HepG2 (cell line): Measurements from ENCODE around the gene SIRT7. TPM values are rescaled to one million over a fixed set of nuclear protein-coding genes. Genes with fewer than 3 reads are reported as not detected.
A peak's percentile ranks its signal among the peaks of the same experiment; 100 is the strongest.

Experiments used
- ATM ChIP-seq: fragments of 450-650 bp; IDR thresholded peaks from 2 replicates; pipeline ENCODE4 v1.7.1; 2017; ENCODE audit warnings: mild to moderate bottlenecking, borderline replicate concordance
- CREB1 ChIP-seq, 2 experiments: fragments of 450-650 bp in 1 of 2; IDR thresholded peaks; 2 replicates each; pipeline ENCODE4 v1.6.1; 2016 to 2017; ENCODE audit warnings: control low read depth in 1 of 2, mild to moderate bottlenecking in 1 of 2, missing compliant biosample characterization in 1 of 2, missing genetic modification characterization in 1 of 2
- ELF3 ChIP-seq: IDR thresholded peaks from 2 replicates; pipeline ENCODE4 v1.6.1; 2016; ENCODE audit warnings: missing genetic modification reagents, missing compliant biosample characterization
- KDM2A ChIP-seq: sonication (generic); formaldehyde crosslinking; IDR thresholded peaks from 2 replicates; pipeline ENCODE4 v1.4.0; 2020; ENCODE audit warnings: low read depth, missing genetic modification reagents, borderline replicate concordance
- KLF15 ChIP-seq: sonication (generic); formaldehyde crosslinking; IDR thresholded peaks from 2 replicates; pipeline ENCODE4 v1.8.1; 2023; ENCODE audit warnings: borderline replicate concordance, mild to moderate bottlenecking, inconsistent platforms, missing genetic modification reagents, mixed read lengths
- KLF6 ChIP-seq: IDR thresholded peaks from 2 replicates; pipeline ENCODE4 v1.8.0; 2016; ENCODE audit warnings: missing biosample characterization, missing genetic modification reagents
- NCOA1 ChIP-seq: sonication (generic); formaldehyde crosslinking; IDR thresholded peaks from 2 replicates; pipeline ENCODE4 v1.9.0; 2021; ENCODE audit warnings: missing genetic modification reagents
- NFE2 ChIP-seq: sonication (generic); formaldehyde crosslinking; IDR thresholded peaks from 2 replicates; pipeline ENCODE4 v1.4.0; 2020; ENCODE audit warnings: missing genetic modification reagents
- NPAS2 ChIP-seq: sonication (generic); formaldehyde crosslinking; IDR thresholded peaks from 2 replicates; pipeline ENCODE4 v1.8.0; 2022; ENCODE audit warnings: mild to moderate bottlenecking, missing genetic modification reagents, borderline replicate concordance
- ZFP36L2 ChIP-seq: sonication (generic); formaldehyde crosslinking; IDR thresholded peaks from 2 replicates; pipeline ENCODE4 v1.4.0; 2020; ENCODE audit warnings: missing genetic modification reagents
- ZMYM4 ChIP-seq: sonication (generic); formaldehyde crosslinking; IDR thresholded peaks from 2 replicates; pipeline ENCODE4 v1.8.1; 2023; ENCODE audit warnings: mild to moderate bottlenecking, missing genetic modification reagents
- ZNF234 ChIP-seq: sonication (generic); formaldehyde crosslinking; conservative IDR thresholded peaks from 2 replicates; pipeline ENCODE4 v1.5.1; 2020; ENCODE audit warnings: mild to moderate bottlenecking, missing genetic modification reagents
- ZNF251 ChIP-seq: sonication (generic); formaldehyde crosslinking; IDR thresholded peaks from 2 replicates; pipeline ENCODE4 v1.9.0; 2021; ENCODE audit warnings: mild to moderate bottlenecking, missing genetic modification reagents
- ZNF367 ChIP-seq: sonication (generic); formaldehyde crosslinking; IDR thresholded peaks from 2 replicates; pipeline ENCODE4 v1.4.0; 2020; ENCODE audit warnings: missing genetic modification reagents, borderline replicate concordance
- ZSCAN20 ChIP-seq: sonication (generic); formaldehyde crosslinking; IDR thresholded peaks from 2 replicates; pipeline ENCODE4 v1.4.0; 2020; ENCODE audit warnings: missing genetic modification reagents, mild to moderate bottlenecking, borderline replicate concordance
- polyA plus RNA-seq, 8 experiments: library from polyadenylated mRNA; depleted of rRNA in 3 of 8; stranded (reverse) in 7 of 8; unstranded in 1 of 8; fragments of >200 nt; fragmentation: Illumina TruSeq in 4 of 8; extraction: Trizol in 4 of 8; gene quantifications; 2 replicates each; pipeline versions ENCODE4 v1.2.1 to v1.2.3, GENCODE V29; 2011 to 2016; ENCODE audit warnings: low read depth in 4 of 8, missing spikeins in 1 of 8, mixed read lengths in 1 of 8; ENCODE audit not compliant: insufficient read depth in 1 of 8
- total RNA-seq, 5 experiments: library from RNA; depleted of rRNA; stranded (reverse); fragments of >200 nt; fragmentation: Illumina TruSeq; extraction: Trizol; gene quantifications; 2 replicates each; pipeline ENCODE4 v1.2.3, GENCODE V29; 2016; ENCODE audit warnings: low read depth in 1 of 5
- TF ChIP-seq, protein P1 (sequence below): sonication (generic); formaldehyde crosslinking; IDR thresholded peaks from 2 replicates; pipeline ENCODE4 v1.5.1; 2020; ENCODE audit warnings: mild to moderate bottlenecking, missing genetic modification reagents, borderline replicate concordance
- TF ChIP-seq, protein P2 (sequence below): sonication (generic); formaldehyde crosslinking; IDR thresholded peaks from 2 replicates; pipeline ENCODE4 v1.5.1; 2020; ENCODE audit warnings: missing genetic modification reagents, mild to moderate bottlenecking, borderline replicate concordance
- TF ChIP-seq, protein P3 (sequence below): sonication (generic); formaldehyde crosslinking; IDR thresholded peaks from 2 replicates; pipeline ENCODE4 v1.4.0; 2020; ENCODE audit warnings: mild to moderate bottlenecking, missing genetic modification reagents
- TF ChIP-seq, protein P4 (sequence below): sonication (generic); formaldehyde crosslinking; conservative IDR thresholded peaks from 2 replicates; pipeline ENCODE4 v1.5.0; 2020; ENCODE audit warnings: missing genetic modification reagents

The SIRT7 gene
- total and polyA plus RNA-seq, 2 of the 13 experiments (the other 11 are each of a cell fraction or from before 2014, with no cell fraction given), result 8.3 to 24.8 TPM

DNA sequence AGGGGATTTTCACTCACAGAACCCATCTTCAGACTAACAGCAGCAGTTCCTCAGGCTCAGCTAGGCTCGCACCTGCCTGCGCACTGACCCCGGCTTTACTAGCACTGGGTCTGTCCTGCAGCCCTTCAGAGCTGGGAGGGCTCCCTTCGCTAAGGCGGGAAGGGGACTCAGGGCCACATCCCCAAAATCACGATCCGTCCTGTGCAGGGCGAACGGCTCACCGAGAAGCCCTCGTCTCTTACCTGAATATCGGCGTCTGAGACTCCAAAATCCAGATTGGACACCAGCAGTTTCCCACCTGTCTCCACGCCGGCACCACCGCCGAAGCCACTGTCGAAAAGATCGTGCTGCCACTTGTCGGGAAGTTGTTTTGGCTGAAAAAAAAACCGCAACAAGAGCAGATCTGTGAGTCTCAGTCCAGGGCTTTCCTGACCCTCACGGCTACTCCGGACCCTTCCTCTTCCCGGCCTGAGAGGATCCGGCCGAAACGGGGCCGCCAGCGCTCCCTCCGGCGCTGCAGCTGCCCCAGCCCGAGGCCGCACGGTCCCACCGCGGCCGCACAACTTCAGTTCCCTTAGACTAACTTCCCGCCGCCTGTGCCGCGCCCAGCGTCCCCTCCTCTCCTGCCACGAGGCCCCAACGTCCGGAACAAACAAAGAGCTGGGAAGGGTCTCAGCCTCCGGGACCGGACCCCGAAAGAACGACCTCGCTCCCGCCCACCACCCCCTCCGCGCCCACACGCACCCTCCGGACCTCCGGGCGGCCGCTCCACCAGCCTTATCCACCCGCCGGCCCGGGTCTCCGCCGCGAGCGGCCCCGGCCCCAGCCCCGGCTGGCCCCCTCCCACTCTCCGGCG is 27.3 kb downstream of the SIRT7 start (continued):
- TF ChIP-seq, protein P1, sequence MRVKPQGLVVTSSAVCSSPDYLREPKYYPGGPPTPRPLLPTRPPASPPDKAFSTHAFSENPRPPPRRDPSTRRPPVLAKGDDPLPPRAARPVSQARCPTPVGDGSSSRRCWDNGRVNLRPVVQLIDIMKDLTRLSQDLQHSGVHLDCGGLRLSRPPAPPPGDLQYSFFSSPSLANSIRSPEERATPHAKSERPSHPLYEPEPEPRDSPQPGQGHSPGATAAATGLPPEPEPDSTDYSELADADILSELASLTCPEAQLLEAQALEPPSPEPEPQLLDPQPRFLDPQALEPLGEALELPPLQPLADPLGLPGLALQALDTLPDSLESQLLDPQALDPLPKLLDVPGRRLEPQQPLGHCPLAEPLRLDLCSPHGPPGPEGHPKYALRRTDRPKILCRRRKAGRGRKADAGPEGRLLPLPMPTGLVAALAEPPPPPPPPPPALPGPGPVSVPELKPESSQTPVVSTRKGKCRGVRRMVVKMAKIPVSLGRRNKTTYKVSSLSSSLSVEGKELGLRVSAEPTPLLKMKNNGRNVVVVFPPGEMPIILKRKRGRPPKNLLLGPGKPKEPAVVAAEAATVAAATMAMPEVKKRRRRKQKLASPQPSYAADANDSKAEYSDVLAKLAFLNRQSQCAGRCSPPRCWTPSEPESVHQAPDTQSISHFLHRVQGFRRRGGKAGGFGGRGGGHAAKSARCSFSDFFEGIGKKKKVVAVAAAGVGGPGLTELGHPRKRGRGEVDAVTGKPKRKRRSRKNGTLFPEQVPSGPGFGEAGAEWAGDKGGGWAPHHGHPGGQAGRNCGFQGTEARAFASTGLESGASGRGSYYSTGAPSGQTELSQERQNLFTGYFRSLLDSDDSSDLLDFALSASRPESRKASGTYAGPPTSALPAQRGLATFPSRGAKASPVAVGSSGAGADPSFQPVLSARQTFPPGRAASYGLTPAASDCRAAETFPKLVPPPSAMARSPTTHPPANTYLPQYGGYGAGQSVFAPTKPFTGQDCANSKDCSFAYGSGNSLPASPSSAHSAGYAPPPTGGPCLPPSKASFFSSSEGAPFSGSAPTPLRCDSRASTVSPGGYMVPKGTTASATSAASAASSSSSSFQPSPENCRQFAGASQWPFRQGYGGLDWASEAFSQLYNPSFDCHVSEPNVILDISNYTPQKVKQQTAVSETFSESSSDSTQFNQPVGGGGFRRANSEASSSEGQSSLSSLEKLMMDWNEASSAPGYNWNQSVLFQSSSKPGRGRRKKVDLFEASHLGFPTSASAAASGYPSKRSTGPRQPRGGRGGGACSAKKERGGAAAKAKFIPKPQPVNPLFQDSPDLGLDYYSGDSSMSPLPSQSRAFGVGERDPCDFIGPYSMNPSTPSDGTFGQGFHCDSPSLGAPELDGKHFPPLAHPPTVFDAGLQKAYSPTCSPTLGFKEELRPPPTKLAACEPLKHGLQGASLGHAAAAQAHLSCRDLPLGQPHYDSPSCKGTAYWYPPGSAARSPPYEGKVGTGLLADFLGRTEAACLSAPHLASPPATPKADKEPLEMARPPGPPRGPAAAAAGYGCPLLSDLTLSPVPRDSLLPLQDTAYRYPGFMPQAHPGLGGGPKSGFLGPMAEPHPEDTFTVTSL (CRISPR knock-in tag), result no peak
- no peak for TF ChIP-seq NFE2 (CRISPR knock-in tag)
- 0 out of 2 replicates have a peak, but pooled peaks have one; percentile 36 for TF ChIP-seq ZSCAN20 (CRISPR knock-in tag)
- no peak for TF ChIP-seq ZNF367
- TF ChIP-seq, protein P2, sequence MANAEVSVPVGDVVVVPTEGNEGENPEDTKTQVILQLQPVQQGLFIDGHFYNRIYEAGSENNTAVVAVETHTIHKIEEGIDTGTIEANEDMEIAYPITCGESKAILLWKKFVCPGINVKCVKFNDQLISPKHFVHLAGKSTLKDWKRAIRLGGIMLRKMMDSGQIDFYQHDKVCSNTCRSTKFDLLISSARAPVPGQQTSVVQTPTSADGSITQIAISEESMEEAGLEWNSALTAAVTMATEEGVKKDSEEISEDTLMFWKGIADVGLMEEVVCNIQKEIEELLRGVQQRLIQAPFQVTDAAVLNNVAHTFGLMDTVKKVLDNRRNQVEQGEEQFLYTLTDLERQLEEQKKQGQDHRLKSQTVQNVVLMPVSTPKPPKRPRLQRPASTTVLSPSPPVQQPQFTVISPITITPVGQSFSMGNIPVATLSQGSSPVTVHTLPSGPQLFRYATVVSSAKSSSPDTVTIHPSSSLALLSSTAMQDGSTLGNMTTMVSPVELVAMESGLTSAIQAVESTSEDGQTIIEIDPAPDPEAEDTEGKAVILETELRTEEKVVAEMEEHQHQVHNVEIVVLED (CRISPR knock-in tag), result no peak
- TF ChIP-seq ELF3 (CRISPR knock-in tag), result no peak
- TF ChIP-seq CREB1 (IDR thresholded peaks at IDR 0.05), result no peak
- TF ChIP-seq CREB1 (CRISPR knock-in tag; IDR thresholded peaks at IDR 0.05), result no peak
- no peak for TF ChIP-seq ZNF234 (CRISPR knock-in tag)
- no peak for TF ChIP-seq NPAS2 (CRISPR knock-in tag)
- no peak for TF ChIP-seq ATM
- TF ChIP-seq, protein P3, sequence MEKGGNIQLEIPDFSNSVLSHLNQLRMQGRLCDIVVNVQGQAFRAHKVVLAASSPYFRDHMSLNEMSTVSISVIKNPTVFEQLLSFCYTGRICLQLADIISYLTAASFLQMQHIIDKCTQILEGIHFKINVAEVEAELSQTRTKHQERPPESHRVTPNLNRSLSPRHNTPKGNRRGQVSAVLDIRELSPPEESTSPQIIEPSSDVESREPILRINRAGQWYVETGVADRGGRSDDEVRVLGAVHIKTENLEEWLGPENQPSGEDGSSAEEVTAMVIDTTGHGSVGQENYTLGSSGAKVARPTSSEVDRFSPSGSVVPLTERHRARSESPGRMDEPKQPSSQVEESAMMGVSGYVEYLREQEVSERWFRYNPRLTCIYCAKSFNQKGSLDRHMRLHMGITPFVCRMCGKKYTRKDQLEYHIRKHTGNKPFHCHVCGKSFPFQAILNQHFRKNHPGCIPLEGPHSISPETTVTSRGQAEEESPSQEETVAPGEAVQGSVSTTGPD (CRISPR knock-in tag), result no peak
- TF ChIP-seq, protein P4, sequence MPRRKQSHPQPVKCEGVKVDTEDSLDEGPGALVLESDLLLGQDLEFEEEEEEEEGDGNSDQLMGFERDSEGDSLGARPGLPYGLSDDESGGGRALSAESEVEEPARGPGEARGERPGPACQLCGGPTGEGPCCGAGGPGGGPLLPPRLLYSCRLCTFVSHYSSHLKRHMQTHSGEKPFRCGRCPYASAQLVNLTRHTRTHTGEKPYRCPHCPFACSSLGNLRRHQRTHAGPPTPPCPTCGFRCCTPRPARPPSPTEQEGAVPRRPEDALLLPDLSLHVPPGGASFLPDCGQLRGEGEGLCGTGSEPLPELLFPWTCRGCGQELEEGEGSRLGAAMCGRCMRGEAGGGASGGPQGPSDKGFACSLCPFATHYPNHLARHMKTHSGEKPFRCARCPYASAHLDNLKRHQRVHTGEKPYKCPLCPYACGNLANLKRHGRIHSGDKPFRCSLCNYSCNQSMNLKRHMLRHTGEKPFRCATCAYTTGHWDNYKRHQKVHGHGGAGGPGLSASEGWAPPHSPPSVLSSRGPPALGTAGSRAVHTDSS (CRISPR knock-in tag), result no peak
- TF ChIP-seq ZMYM4 (CRISPR knock-in tag), result no peak
- no peak for TF ChIP-seq ZNF251 (CRISPR knock-in tag)
- no peak for TF ChIP-seq NCOA1 (CRISPR knock-in tag)
- TF ChIP-seq ZFP36L2 (CRISPR knock-in tag), result no peak
- no peak for TF ChIP-seq KLF6 (CRISPR knock-in tag)
- TF ChIP-seq KLF15 (CRISPR knock-in tag), result no peak
- TF ChIP-seq KDM2A (CRISPR knock-in tag), result no peak
